Measurements from ENCODE around the gene TIMM8B. TPM values are rescaled to one million over a fixed set of nuclear protein-coding genes. Genes with fewer than 3 reads are reported as not detected.

TIMM8B gene
- total and polyA plus RNA-seq, 9 of the 15 experiments (the other 6 are each of a cell fraction or from before 2014, with no cell fraction given), result 95.8 to 338 (median 145) TPM

DNA sequence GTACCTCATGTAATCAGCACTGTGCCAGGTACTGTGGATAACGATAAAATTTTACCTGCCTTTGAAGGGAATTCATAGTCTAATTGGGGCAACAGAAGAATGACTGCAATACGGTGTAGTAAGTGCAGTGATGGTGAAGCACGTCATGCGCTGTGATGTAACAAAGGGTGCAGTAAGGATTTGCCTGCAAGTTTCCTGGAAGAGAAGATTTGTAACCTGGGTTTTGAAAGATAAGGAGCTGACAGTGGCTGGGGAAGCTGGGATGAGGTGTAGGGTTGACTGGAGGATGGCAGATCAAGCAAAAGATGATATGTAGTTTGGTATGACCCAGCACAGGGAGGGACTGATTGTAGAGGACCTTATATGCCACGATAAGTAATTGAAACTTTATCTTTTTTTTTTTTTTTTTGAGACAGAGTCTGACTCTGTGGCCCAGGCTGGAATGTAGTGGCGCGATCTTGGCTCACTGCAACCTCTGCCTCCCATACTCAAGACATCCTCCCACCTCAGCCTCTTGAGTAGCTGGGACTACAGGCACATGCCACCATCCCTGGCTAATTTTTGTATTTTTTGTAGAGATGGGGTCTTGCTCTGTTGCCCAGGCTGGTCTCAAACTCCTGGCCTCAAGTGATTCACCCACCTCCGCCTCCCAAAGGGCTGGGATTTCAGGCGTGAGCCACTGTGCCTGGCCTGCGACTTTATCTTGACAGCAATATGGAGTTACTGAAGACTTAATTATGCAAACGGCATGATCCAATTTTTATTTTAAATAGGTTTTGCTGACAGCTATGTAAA lies 11.4 kb upstream of the TIMM8B start (continued):
- no peak for TF ChIP-seq ZNF146 (CRISPR knock-in tag; IDR thresholded peaks at IDR 0.05; ENCODE audit: unreplicated experiment)
- TF ChIP-seq SRSF7 (optimal IDR thresholded peaks at IDR 0.05; ENCODE audit: low read depth, low read length), result no peak
- no peak for TF ChIP-seq BRD9 (IDR thresholded peaks at IDR 0.05; ENCODE audit: low read depth, partially characterized antibody)
- TF ChIP-seq PTBP1 (IDR thresholded peaks at IDR 0.05; ENCODE audit: low read depth, low read length), result no peak
- TF ChIP-seq, protein P1, sequence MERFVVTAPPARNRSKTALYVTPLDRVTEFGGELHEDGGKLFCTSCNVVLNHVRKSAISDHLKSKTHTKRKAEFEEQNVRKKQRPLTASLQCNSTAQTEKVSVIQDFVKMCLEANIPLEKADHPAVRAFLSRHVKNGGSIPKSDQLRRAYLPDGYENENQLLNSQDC (CRISPR knock-in tag; IDR thresholded peaks at IDR 0.05), result no peak
- TF ChIP-seq, protein P2, sequence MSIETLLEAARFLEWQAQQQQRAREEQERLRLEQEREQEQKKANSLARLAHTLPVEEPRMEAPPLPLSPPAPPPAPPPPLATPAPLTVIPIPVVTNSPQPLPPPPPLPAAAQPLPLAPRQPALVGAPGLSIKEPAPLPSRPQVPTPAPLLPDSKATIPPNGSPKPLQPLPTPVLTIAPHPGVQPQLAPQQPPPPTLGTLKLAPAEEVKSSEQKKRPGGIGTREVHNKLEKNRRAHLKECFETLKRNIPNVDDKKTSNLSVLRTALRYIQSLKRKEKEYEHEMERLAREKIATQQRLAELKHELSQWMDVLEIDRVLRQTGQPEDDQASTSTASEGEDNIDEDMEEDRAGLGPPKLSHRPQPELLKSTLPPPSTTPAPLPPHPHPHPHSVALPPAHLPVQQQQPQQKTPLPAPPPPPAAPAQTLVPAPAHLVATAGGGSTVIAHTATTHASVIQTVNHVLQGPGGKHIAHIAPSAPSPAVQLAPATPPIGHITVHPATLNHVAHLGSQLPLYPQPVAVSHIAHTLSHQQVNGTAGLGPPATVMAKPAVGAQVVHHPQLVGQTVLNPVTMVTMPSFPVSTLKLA (conservative IDR thresholded peaks at IDR 0.05), result no peak
- no peak for TF ChIP-seq RBM17 (IDR thresholded peaks at IDR 0.05; ENCODE audit: borderline replicate concordance, low read depth, low read length)
- no peak for TF ChIP-seq MEF2A (IDR thresholded peaks at IDR 0.05; ENCODE audit: control insufficient read depth, low read depth, low read length)
- peak; percentile 59 for TF ChIP-seq FOSL1 (tag; conservative IDR thresholded peaks at IDR 0.05)
- TF ChIP-seq ZNF695 (CRISPR knock-in tag; IDR thresholded peaks at IDR 0.05), result no peak
- no peak for TF ChIP-seq ZNF57 (CRISPR knock-in tag; IDR thresholded peaks at IDR 0.05)
- TF ChIP-seq GABPA (tag; conservative IDR thresholded peaks at IDR 0.05; ENCODE audit: low read depth), result 0 out of 2 replicates have a peak, but pooled peaks have one; percentile 23
- TF ChIP-seq ZNF586 (CRISPR knock-in tag; conservative IDR thresholded peaks at IDR 0.05), result no peak
- TF ChIP-seq PRPF4 (IDR thresholded peaks at IDR 0.05; ENCODE audit: insufficient read depth, low read depth, low read length, poor library complexity, severe bottlenecking), result no peak
- TF ChIP-seq MCM7 (IDR thresholded peaks at IDR 0.05), result no peak
- TF ChIP-seq, protein P3, sequence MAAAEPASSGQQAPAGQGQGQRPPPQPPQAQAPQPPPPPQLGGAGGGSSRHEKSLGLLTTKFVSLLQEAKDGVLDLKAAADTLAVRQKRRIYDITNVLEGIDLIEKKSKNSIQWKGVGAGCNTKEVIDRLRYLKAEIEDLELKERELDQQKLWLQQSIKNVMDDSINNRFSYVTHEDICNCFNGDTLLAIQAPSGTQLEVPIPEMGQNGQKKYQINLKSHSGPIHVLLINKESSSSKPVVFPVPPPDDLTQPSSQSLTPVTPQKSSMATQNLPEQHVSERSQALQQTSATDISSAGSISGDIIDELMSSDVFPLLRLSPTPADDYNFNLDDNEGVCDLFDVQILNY (CRISPR knock-in tag; IDR thresholded peaks at IDR 0.05), result no peak
- no peak for TF ChIP-seq POLR2B (IDR thresholded peaks at IDR 0.05; ENCODE audit: low read depth, partially characterized antibody)
- TF ChIP-seq SMAD4 (CRISPR knock-in tag; conservative IDR thresholded peaks at IDR 0.05), result 0 out of 2 replicates have a peak, but pooled peaks have one; percentile 18
- no peak for TF ChIP-seq KAT2B (IDR thresholded peaks at IDR 0.05; ENCODE audit: low read depth, low read length)
- TF ChIP-seq, protein P4, sequence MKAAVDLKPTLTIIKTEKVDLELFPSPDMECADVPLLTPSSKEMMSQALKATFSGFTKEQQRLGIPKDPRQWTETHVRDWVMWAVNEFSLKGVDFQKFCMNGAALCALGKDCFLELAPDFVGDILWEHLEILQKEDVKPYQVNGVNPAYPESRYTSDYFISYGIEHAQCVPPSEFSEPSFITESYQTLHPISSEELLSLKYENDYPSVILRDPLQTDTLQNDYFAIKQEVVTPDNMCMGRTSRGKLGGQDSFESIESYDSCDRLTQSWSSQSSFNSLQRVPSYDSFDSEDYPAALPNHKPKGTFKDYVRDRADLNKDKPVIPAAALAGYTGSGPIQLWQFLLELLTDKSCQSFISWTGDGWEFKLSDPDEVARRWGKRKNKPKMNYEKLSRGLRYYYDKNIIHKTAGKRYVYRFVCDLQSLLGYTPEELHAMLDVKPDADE (conservative IDR thresholded peaks at IDR 0.05; ENCODE audit: control insufficient read depth, low read depth, low read length), result no peak
- no peak for TF ChIP-seq RAD21 (CRISPR knock-in tag; conservative IDR thresholded peaks at IDR 0.05 in 1 of 2, IDR thresholded peaks at IDR 0.05 in 1 of 2)
- peak; percentile 87 for TF ChIP-seq NCOA1 (IDR thresholded peaks at IDR 0.05; ENCODE audit: low read depth)
- 0 out of 2 replicates have a peak, but pooled peaks have one; percentile 42 for TF ChIP-seq EP400 (IDR thresholded peaks at IDR 0.05)
- no peak for TF ChIP-seq NELFE (IDR thresholded peaks at IDR 0.05; ENCODE audit: insufficient read depth, insufficient read length)
- no peak for TF ChIP-seq CREBBP (IDR thresholded peaks at IDR 0.05; ENCODE audit: low read depth, low read length)
